Astrocyte (in vitro differentiated cells and primary cell): ENCODE measurements around the gene BCR. TPM values are rescaled to one million over a fixed set of nuclear protein-coding genes. Genes with fewer than 3 reads are reported as not detected.

Experiments
- DNase-seq: peaks from one replicate; pipeline ENCODE4 v3.0.0-alpha.2; 2010; ENCODE audit warnings: low read depth
- FAIRE-seq: peaks from 2 replicates; lab custom pipeline; 2011; peaks lifted over from hg19 to GRCh38; lab: Jason Lieb, UNC
- H2AFZ ChIP-seq: 2 replicates; pipeline ENCODE4 v1.6.0; 2012; ENCODE audit warnings: low read depth, low read length, inconsistent platforms
- H3K27ac ChIP-seq: 2 replicates; pipeline ENCODE4 v1.5.1; 2011; ENCODE audit warnings: low read depth, low read length, inconsistent platforms
- H3K27me3 ChIP-seq: 2 replicates; pipeline ENCODE4 v1.6.0; 2011; ENCODE audit warnings: low read length, inconsistent platforms; ENCODE audit not compliant: insufficient read depth
- H3K36me3 ChIP-seq: 2 replicates; pipeline ENCODE4 v1.5.1; 2011; ENCODE audit warnings: low read length, inconsistent platforms; ENCODE audit not compliant: insufficient read depth
- H3K4me1 ChIP-seq: 2 replicates; pipeline ENCODE4 v1.5.1; 2011; ENCODE audit warnings: low read length, inconsistent platforms; ENCODE audit not compliant: insufficient read depth
- H3K4me2 ChIP-seq: 2 replicates; pipeline ENCODE4 v1.6.0; 2012; ENCODE audit warnings: low read length, inconsistent platforms
- H3K4me3 ChIP-seq: 2 replicates; pipeline ENCODE4 v1.5.1; 2011; ENCODE audit warnings: low read depth, mild to moderate bottlenecking, low read length, inconsistent platforms; ENCODE audit not compliant: insufficient read depth
- H3K79me2 ChIP-seq: 2 replicates; pipeline ENCODE4 v1.6.0; 2012; ENCODE audit warnings: mild to moderate bottlenecking, low read length, inconsistent platforms; ENCODE audit not compliant: insufficient read depth
- H3K9ac ChIP-seq: 2 replicates; pipeline ENCODE4 v1.6.0; 2012; ENCODE audit warnings: mild to moderate bottlenecking, low read length, inconsistent platforms
- H3K9me3 ChIP-seq: 2 replicates; pipeline ENCODE4 v1.5.1; 2012; ENCODE audit warnings: low read depth, mild to moderate bottlenecking, low read length, inconsistent platforms; ENCODE audit not compliant: insufficient read depth
- H4K20me1 ChIP-seq: 2 replicates; pipeline ENCODE4 v1.6.0; 2012; ENCODE audit warnings: low read length, inconsistent platforms; ENCODE audit not compliant: insufficient read depth
- H3K27ac Mint-ChIP-seq: one replicate; pipeline ENCODE4 v1.8.0; 2021; ENCODE audit warnings: mild to moderate bottlenecking, mixed read lengths; ENCODE audit not compliant: unreplicated experiment
- H3K27me3 Mint-ChIP-seq: one replicate; pipeline ENCODE4 v1.8.0; 2021; ENCODE audit warnings: low read depth, mixed read lengths; ENCODE audit not compliant: unreplicated experiment
- H3K36me3 Mint-ChIP-seq: one replicate; pipeline ENCODE4 v1.8.0; 2021; ENCODE audit warnings: low read depth, mixed read lengths; ENCODE audit not compliant: unreplicated experiment
- H3K4me1 Mint-ChIP-seq: one replicate; pipeline ENCODE4 v1.8.0; 2021; ENCODE audit warnings: low read depth, mixed read lengths; ENCODE audit not compliant: unreplicated experiment
- H3K4me3 Mint-ChIP-seq: one replicate; pipeline ENCODE4 v1.8.0; 2021; ENCODE audit warnings: mild to moderate bottlenecking, moderate library complexity, mixed read lengths; ENCODE audit not compliant: unreplicated experiment
- H3K9me3 Mint-ChIP-seq: one replicate; pipeline ENCODE4 v1.8.0; 2021; ENCODE audit warnings: mild to moderate bottlenecking, mixed read lengths; ENCODE audit not compliant: unreplicated experiment
- CTCF ChIP-seq: IDR thresholded peaks from 2 replicates; pipeline ENCODE4 v1.5.1; 2011; ENCODE audit warnings: low read depth, mild to moderate bottlenecking, inconsistent platforms, low read length, moderate library complexity; ENCODE audit not compliant: insufficient read depth
- EZH2 ChIP-seq: IDR thresholded peaks from 2 replicates; pipeline ENCODE4 v1.6.1; 2012; ENCODE audit warnings: mild to moderate bottlenecking, low read length, inconsistent platforms; ENCODE audit not compliant: insufficient read depth
- total RNA-seq: library from RNA; stranded (reverse); gene quantifications from 2 replicates; pipeline ENCODE4 v1.2.1, GENCODE V29; 2021

BCR gene
- total RNA-seq, 1 donor from 2014 or later = 48.9 TPM

- H3K79me2 ChIP-seq = no peaks in the 10 kb centered on the region
- no peaks in the 10 kb centered on the region for H3K9me3 Mint-ChIP-seq
- H3K27me3 ChIP-seq = no peaks in the 10 kb centered on the region
- peaks cover 3% of the 10 kb centered on the region for H3K36me3 ChIP-seq
- no peaks in the 10 kb centered on the region for H3K4me1 ChIP-seq
- no peak overlapping the region for H3K9ac ChIP-seq
- H3K27ac Mint-ChIP-seq = no peak overlapping the region
- no peak overlapping the region for H3K4me3 ChIP-seq
- H3K4me1 Mint-ChIP-seq = no peaks in the 10 kb centered on the region
- no peak overlapping the region for H3K4me2 ChIP-seq
- no peak for TF ChIP-seq EZH2
- TF ChIP-seq CTCF = no peak
- H3K36me3 Mint-ChIP-seq = peaks cover 30% of the 10 kb centered on the region
- no peak for DNase-seq
- H3K27me3 Mint-ChIP-seq = no peaks in the 10 kb centered on the region
- H3K9me3 ChIP-seq = no peaks in the 10 kb centered on the region
- no peak overlapping the region for H3K27ac ChIP-seq
- H4K20me1 ChIP-seq = peaks cover 27% of the 10 kb centered on the region
- no peak overlapping the region for H2AFZ ChIP-seq
- FAIRE-seq = no peak
- H3K4me3 Mint-ChIP-seq = no peak overlapping the region
These were observed 89.3 kb downstream of the BCR start for GRCh38 chr22:23269441-23270211.

GRCh38 chr22:23270212-23270733 is 90.0 kb downstream of the BCR start:
- H3K4me1 Mint-ChIP-seq = no peaks in the 10 kb centered on the region
- FAIRE-seq = no peak
- H3K27me3 ChIP-seq = no peaks in the 10 kb centered on the region
- no peaks in the 10 kb centered on the region for H3K79me2 ChIP-seq
- H3K27ac ChIP-seq = no peak overlapping the region
- H4K20me1 ChIP-seq = peaks cover 24% of the 10 kb centered on the region
- no peaks in the 10 kb centered on the region for H3K9me3 ChIP-seq
- no peak overlapping the region for H3K4me3 ChIP-seq
- no peaks in the 10 kb centered on the region for H3K4me1 ChIP-seq
- H3K4me3 Mint-ChIP-seq = no peak overlapping the region
- no peak overlapping the region for H2AFZ ChIP-seq
- H3K36me3 ChIP-seq = peaks cover 3% of the 10 kb centered on the region
- no peaks in the 10 kb centered on the region for H3K27me3 Mint-ChIP-seq
- no peak overlapping the region for H3K9ac ChIP-seq
- H3K27ac Mint-ChIP-seq = no peak overlapping the region
- no peaks in the 10 kb centered on the region for H3K9me3 Mint-ChIP-seq
- peak; percentile 19 for TF ChIP-seq CTCF
- TF ChIP-seq EZH2 = no peak
- no peak for DNase-seq
- peaks cover 30% of the 10 kb centered on the region for H3K36me3 Mint-ChIP-seq
- H3K4me2 ChIP-seq = no peak overlapping the region
